Measurements from ENCODE around the gene SNIP1. TPM values are rescaled to one million over a fixed set of nuclear protein-coding genes. Genes with fewer than 3 reads are reported as not detected.

The SNIP1 gene
- total and polyA plus RNA-seq, 7 donors: 4.1 to 11.9 (median 8.1) TPM

- ATAC-seq (no peak), DNase-seq (no peak)
- H3K4me3 ChIP-seq: no peak overlapping the region
- 57 to 64% (median 58%) methylated on average over 5 of the region's 5 CpGs for WGBS, 3 donors
- H3K27me3 ChIP-seq (ENCODE audit: insufficient read depth in 3 of 3, low read length in 2 of 3): peaks cover 0 to 2% (median 0%) of the 10 kb centered on the region in 3 donors
- no peaks in the 10 kb centered on the region for H3K9me3 ChIP-seq
- peaks cover 10% of the 10 kb centered on the region for H3K4me1 ChIP-seq
- H3K36me3 ChIP-seq (ENCODE audit: insufficient read depth in 1 of 2, low read depth in 1 of 2): no peaks in the 10 kb centered on the region
- no peak for TF ChIP-seq CTCF (IDR thresholded peaks at IDR 0.05)
- intact Hi-C loops (cut with DNase I): loop anchor here in 1 of 2 donors (5.0 to 10.0 kb wide), 3 partner anchors 82 to 1235 kb away; partner anchors contain the start of genes C1orf122 and YRDC
- H3K27ac ChIP-seq: no peak overlapping the region
Observed at GRCh38 chr1:37599940-37600339, 45.8 kb upstream of the SNIP1 start.

GRCh38 chr1:37596182-37596667 lies 42.1 kb upstream of the SNIP1 start:
- intact Hi-C loops (cut with DNase I): loop anchor here in 1 of 2 donors (5.0 to 10.0 kb wide), 3 partner anchors 86 to 1239 kb away; partner anchors contain the start of genes C1orf122 and YRDC
- peaks cover 18% of the 10 kb centered on the region for H3K4me1 ChIP-seq
- H3K36me3 ChIP-seq (ENCODE audit: insufficient read depth in 1 of 2, low read depth in 1 of 2): peaks cover 6 to 24% of the 10 kb centered on the region in 2 donors
- WGBS, 3 donors: 0% methylated on average over 3 of the region's 3 CpGs
- peak overlapping the region; percentile 94 for H3K27ac ChIP-seq
- no peak for TF ChIP-seq CTCF (IDR thresholded peaks at IDR 0.05)
- H3K4me3 ChIP-seq: peak overlapping the region; percentile 91
- no peaks in the 10 kb centered on the region for H3K9me3 ChIP-seq
- peaks cover 0 to 2% (median 0%) of the 10 kb centered on the region in 3 donors for H3K27me3 ChIP-seq (ENCODE audit: insufficient read depth in 3 of 3, low read length in 2 of 3)
- DNase-seq (no peak), ATAC-seq (peak in 3 of 4 donors; percentile 6 to 36 (median 13))

- intact Hi-C loops (cut with DNase I): loop anchor here in 1 of 2 donors (5.0 to 10.0 kb wide), 3 partner anchors 87 to 1239 kb away; partner anchors contain the start of genes C1orf122 and YRDC
- Histone ChIP-seq H3K27ac (peak within 1 kb of the TSS; percentile 94), H3K27me3 (ENCODE audit: insufficient read depth in 3 of 3, low read length in 2 of 3) (peaks cover 0 to 2% (median 0%) of the 10 kb centered on the region in 3 donors), H3K4me1 (peaks cover 18% of the 10 kb centered on the region), H3K4me3 (peak within 1 kb of the TSS; percentile 91), H3K36me3 (ENCODE audit: insufficient read depth in 1 of 2, low read depth in 1 of 2) (peaks cover 9 to 30% of the 10 kb centered on the region in 2 donors), H3K9me3 (no peaks in the 10 kb centered on the region)
- TF ChIP-seq CTCF (IDR thresholded peaks at IDR 0.05): no peak
- 0 to 1% (median 0%) methylated on average over 50 to 51 of the region's 51 CpGs for WGBS, 3 donors
- ATAC-seq (peak; percentile 100), DNase-seq (peak; percentile 97 to 99)
Observed at GRCh38 chr1:37595440-37596181, 41.5 kb upstream of the SNIP1 start, which contains the start of gene GNL2. Gene GNL2 (minus strand): TSS chr1:37595937. CDS start chr1:37595822, 115 bp downstream.

- 92 to 94% (median 93%) methylated on average over 6 of the region's 6 CpGs for WGBS, 3 donors
- ATAC-seq (no peak), DNase-seq (no peak)
- Histone ChIP-seq H3K27me3 (ENCODE audit: insufficient read depth in 3 of 3, low read length in 2 of 3) (no peaks in the 10 kb centered on the region), H3K4me3 (no peak overlapping the region), H3K27ac (no peak overlapping the region), H3K4me1 (peaks cover 18% of the 10 kb centered on the region), H3K9me3 (no peaks in the 10 kb centered on the region), H3K36me3 (ENCODE audit: insufficient read depth in 1 of 2, low read depth in 1 of 2) (peaks cover 12 to 49% of the 10 kb centered on the region in 2 donors)
- intact Hi-C loops (cut with DNase I): loop anchor here (5.0 to 10.0 kb wide), 4 partner anchors 41 to 1241 kb away; partner anchors contain the start of genes C1orf122 (in 1 of the 2), SNIP1 (in 1 of the 2) and YRDC (in 1 of the 2)
- no peak for TF ChIP-seq CTCF (IDR thresholded peaks at IDR 0.05)
Observed at GRCh38 chr1:37593726-37594125, 39.6 kb upstream of the SNIP1 start.

Data from psoas muscle (tissue), 8 donors.